Naive thymus-derived CD4-positive, alpha-beta T cell (primary cell): Measurements from ENCODE around the gene RBP3. TPM values are rescaled to one million over a fixed set of nuclear protein-coding genes. Genes with fewer than 3 reads are reported as not detected.

ENCODE experiments used
- ATAC-seq: fragments of 150-1000 bp; cut with Tn5 transposase; 2 replicates; pipeline ENCODE4 v1.10.0; 2021; ENCODE audit warnings: mild to moderate bottlenecking, moderate library complexity
- CTCF ChIA-PET: fragments of 350-600 bp; sonication (Branson Sonifier 250); formaldehyde crosslinking; loops from one replicate; lab custom pipeline; 2021; ENCODE audit warnings: antibody characterized with exemption; lab: Charles Lee
- POLR2A ChIA-PET: fragments of 350-600 bp; sonication (Branson Sonifier 250); formaldehyde crosslinking; loops from one replicate; lab custom pipeline; 2021; ENCODE audit warnings: antibody characterized with exemption, inconsistent platforms; lab: Charles Lee
- DNase-seq, 9 donors: peaks; one replicate each; pipeline versions ENCODE4 v3.0.0 to v3.0.0-alpha.2; 2020 to 2022; ENCODE audit warnings: mixed read lengths in 1 of 9
- H3K27ac ChIP-seq: one replicate; pipeline ENCODE4 v1.7.0; 2013; ENCODE audit warnings: mild to moderate bottlenecking, low read depth, low read length, moderate library complexity
- H3K27me3 ChIP-seq, 2 donors: one replicate each; pipeline ENCODE4 v1.7.0; 2013; ENCODE audit warnings: low read length in 2 of 2, mild to moderate bottlenecking in 2 of 2, moderate library complexity in 2 of 2; ENCODE audit not compliant: control insufficient read depth in 2 of 2, insufficient read depth in 2 of 2
- H3K36me3 ChIP-seq, 3 experiments: 1 replicate in 2 of 3; 2 replicates in 1 of 3; pipeline ENCODE4 v1.7.0; 2013; ENCODE audit warnings: low read length in 3 of 3, mild to moderate bottlenecking in 3 of 3, moderate library complexity in 1 of 3; ENCODE audit not compliant: insufficient read depth in 3 of 3, control insufficient read depth in 2 of 3
- H3K4me1 ChIP-seq, 2 donors: one replicate each; pipeline ENCODE4 v1.7.0; 2013; ENCODE audit warnings: low read length in 2 of 2, mild to moderate bottlenecking in 2 of 2, moderate library complexity in 1 of 2; ENCODE audit not compliant: control insufficient read depth in 2 of 2, insufficient read depth in 2 of 2
- H3K4me3 ChIP-seq: 2 replicates; pipeline ENCODE4 v1.7.0; 2013; ENCODE audit warnings: mild to moderate bottlenecking, low read length
- H3K9me3 ChIP-seq, 3 experiments: 1 replicate in 2 of 3; 2 replicates in 1 of 3; pipeline ENCODE4 v1.7.0; 2013; ENCODE audit warnings: low read length in 3 of 3; ENCODE audit not compliant: control insufficient read depth in 2 of 3
- H3K27ac Mint-ChIP-seq, 9 donors: one replicate each; pipeline ENCODE4 v1.8.0; 2020 to 2022; ENCODE audit warnings: mixed read lengths in 9 of 9, mild to moderate bottlenecking in 8 of 9, moderate library complexity in 5 of 9, inconsistent platforms in 2 of 9
- H3K27me3 Mint-ChIP-seq, 5 donors: one replicate each; pipeline ENCODE4 v1.8.0; 2021 to 2022; ENCODE audit warnings: mixed read lengths in 5 of 5, mild to moderate bottlenecking in 1 of 5
- H3K36me3 Mint-ChIP-seq, 5 donors: one replicate each; pipeline ENCODE4 v1.8.0; 2020 to 2022; ENCODE audit warnings: mixed read lengths in 5 of 5, mild to moderate bottlenecking in 3 of 5, inconsistent platforms in 1 of 5
- H3K4me1 Mint-ChIP-seq, 7 donors: one replicate each; pipeline ENCODE4 v1.8.0; 2020 to 2022; ENCODE audit warnings: mixed read lengths in 7 of 7, mild to moderate bottlenecking in 3 of 7, inconsistent platforms in 1 of 7
- H3K4me3 Mint-ChIP-seq, 10 donors: one replicate each; pipeline ENCODE4 v1.8.0; 2020 to 2022; ENCODE audit warnings: mild to moderate bottlenecking in 10 of 10, mixed read lengths in 10 of 10, moderate library complexity in 6 of 10, inconsistent platforms in 2 of 10
- H3K9me3 Mint-ChIP-seq, 11 donors: one replicate each; pipeline ENCODE4 v1.8.0; 2020 to 2022; ENCODE audit warnings: mixed read lengths in 11 of 11, mild to moderate bottlenecking in 4 of 11, inconsistent platforms in 1 of 11, moderate library complexity in 1 of 11
- intact Hi-C, 2 donors: fragments of 100-400 bp; cut with micrococcal nuclease; formaldehyde crosslinking; loops; one replicate each; pipeline ENCODE4 v1.15.1; 2023
- polyA plus RNA-seq, 2 donors: library from polyadenylated mRNA; unstranded; fragments of 300-500 nt; fragmentation: Illumina TruSeq; gene quantifications; one replicate each; pipeline ENCODE4 v1.2.3, GENCODE V29; 2021
- total RNA-seq, 6 experiments: library from RNA in 5 of 6; stranded (reverse) in 5 of 6; gene quantifications; 1 replicate in 5 of 6; 2 replicates in 1 of 6; pipeline ENCODE4 v1.2.3 and lab custom pipeline; 2021 to 2026

Gene RBP3
- total and polyA plus RNA-seq, 7 experiments from 2014 or later, result not detected

GRCh38 chr10:47367646-47368045, 19.5 kb downstream of the RBP3 start:
- intact Hi-C loops, result no loop called here
- Mint-ChIP-seq H3K9me3 (peaks cover 0 to 1% (median 0%) of the 10 kb centered on the region in 11 donors), H3K27me3 (no peaks in the 10 kb centered on the region), H3K4me3 (no peak overlapping the region), H3K4me1 (peaks cover 0 to 3% (median 0%) of the 10 kb centered on the region in 7 donors), H3K36me3 (no peaks in the 10 kb centered on the region), H3K27ac (peak overlapping the region in 1 of 9 donors; percentile 29)
- Histone ChIP-seq H3K36me3 (no peaks in the 10 kb centered on the region), H3K27me3 (no peaks in the 10 kb centered on the region), H3K4me1 (no peaks in the 10 kb centered on the region), H3K4me3 (no peak overlapping the region), H3K27ac (no peak overlapping the region), H3K9me3 (no peaks in the 10 kb centered on the region)
- ChIA-PET CTCF (no interaction called here), POLR2A (no interaction called here)
- no peak for ATAC-seq
- DNase-seq, result no peak

DNA sequence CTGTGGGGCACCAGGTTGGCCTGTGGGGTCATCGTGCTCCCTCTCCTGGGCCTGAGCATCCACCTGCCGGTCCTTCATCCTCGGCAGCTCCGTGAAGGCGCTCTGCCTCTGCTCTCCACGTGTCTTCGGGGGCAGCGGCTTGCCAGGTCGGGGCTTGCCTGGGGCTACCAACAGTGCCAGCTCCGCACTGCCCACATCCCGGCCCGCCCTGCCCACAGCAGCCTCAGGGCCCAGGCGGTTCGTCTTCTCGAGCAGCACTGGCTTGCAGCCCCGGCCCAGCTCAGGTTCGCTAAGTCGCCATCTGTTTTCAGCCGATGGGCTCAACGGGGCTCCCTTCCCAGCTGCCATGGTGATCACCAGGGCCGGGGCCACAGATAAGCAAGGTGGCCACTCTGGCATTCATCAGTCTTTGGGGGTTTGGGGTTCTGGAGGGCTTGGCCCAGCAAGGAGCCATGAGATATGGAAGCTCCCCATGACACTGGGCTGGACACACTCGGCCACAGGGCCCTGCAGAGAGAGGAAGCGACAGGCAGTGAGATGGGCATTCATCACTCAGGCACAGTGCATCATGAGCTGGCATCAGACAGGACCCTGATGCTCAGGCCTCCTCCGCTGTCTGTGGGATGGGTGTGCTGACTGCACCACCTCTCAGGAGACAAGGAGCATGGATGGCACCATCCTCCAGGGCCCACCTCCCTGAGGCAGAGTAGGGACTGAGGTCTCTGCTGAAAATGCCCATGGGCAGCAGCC, 20.4 kb downstream of the RBP3 start:
- Histone ChIP-seq H3K4me1 (no peaks in the 10 kb centered on the region), H3K36me3 (no peaks in the 10 kb centered on the region), H3K4me3 (no peak overlapping the region), H3K27me3 (no peaks in the 10 kb centered on the region), H3K27ac (no peak overlapping the region), H3K9me3 (no peaks in the 10 kb centered on the region)
- ChIA-PET CTCF (no interaction called here), POLR2A (no interaction called here)
- Mint-ChIP-seq H3K27ac (no peak overlapping the region), H3K36me3 (no peaks in the 10 kb centered on the region), H3K9me3 (peaks cover 0 to 1% (median 0%) of the 10 kb centered on the region in 11 donors), H3K4me1 (peaks cover 0 to 5% (median 0%) of the 10 kb centered on the region in 7 donors), H3K4me3 (no peak overlapping the region), H3K27me3 (peaks cover 0 to 4% (median 2%) of the 10 kb centered on the region in 5 donors)
- DNase-seq (no peak), ATAC-seq (no peak)
- intact Hi-C loops, result no loop called here

DNA sequence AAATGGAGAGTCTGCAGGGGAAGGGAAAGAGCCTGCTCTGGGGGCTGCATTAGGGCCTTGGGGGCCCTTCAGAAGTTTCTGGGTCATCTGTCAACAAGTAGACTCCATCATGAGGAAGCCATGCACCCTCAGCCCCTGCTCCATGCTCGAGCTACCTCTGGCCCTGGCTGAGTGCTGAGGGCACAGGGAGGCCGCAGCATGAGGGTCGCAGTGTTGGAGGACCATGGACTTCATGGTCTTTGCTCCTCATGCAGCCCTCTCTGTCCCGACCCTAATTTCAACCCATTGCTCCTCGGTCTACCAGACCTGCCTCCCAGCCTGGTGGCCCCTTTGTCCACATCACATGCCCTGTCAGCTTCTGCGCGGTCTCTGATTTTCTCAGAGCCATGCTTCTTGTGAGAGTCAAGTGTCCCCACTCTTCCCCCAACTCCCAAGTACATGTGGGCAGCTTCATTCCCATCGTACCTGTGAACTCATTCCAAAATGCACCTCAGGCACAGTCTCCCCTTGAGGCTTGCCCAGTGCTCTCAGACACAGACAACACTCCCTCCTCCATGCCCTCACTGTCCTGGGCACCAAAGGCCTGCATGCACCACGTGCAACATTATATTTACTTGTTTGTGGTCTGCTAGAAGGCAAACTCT, 21.2 kb downstream of the RBP3 start:
- Histone ChIP-seq H3K4me1 (no peaks in the 10 kb centered on the region), H3K27ac (no peak overlapping the region), H3K9me3 (no peaks in the 10 kb centered on the region), H3K36me3 (no peaks in the 10 kb centered on the region), H3K4me3 (no peak overlapping the region), H3K27me3 (no peaks in the 10 kb centered on the region)
- intact Hi-C loops, result no loop called here
- ChIA-PET POLR2A (no interaction called here), CTCF (no interaction called here)
- ATAC-seq (no peak), DNase-seq (no peak)
- Mint-ChIP-seq H3K27me3 (peaks cover 0 to 10% (median 5%) of the 10 kb centered on the region in 5 donors), H3K27ac (no peak overlapping the region), H3K4me1 (peaks cover 0 to 5% (median 0%) of the 10 kb centered on the region in 7 donors), H3K36me3 (no peaks in the 10 kb centered on the region), H3K4me3 (no peak overlapping the region), H3K9me3 (no peaks in the 10 kb centered on the region)

- H3K9me3 Mint-ChIP-seq, result no peaks in the 10 kb centered on the region
These were observed 22.0 kb downstream of the RBP3 start for GRCh38 chr10:47370015-47370767.

DNA sequence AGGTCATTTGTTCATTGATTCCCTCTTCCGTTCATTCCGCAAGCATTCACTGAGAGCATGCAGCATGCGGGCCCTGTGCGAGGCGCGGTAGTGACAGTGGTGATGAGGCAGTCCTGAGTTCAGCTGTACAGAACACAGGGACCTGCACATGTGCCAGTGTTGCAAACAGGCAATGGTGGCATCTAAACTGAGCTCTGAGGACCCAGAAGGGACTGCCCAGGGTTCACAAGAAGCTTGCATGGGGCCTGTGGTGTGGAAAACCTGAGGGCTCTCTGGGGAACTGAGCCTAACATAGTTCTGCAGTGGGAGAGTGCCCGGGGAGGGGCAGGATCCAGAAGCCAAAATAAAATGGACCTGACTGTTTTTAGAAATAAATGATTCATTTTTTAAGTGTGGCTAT, 22.7 kb downstream of the RBP3 start:
- H3K9me3 ChIP-seq, result no peaks in the 10 kb centered on the region
- no peak overlapping the region for H3K27ac Mint-ChIP-seq
- no peak overlapping the region for H3K4me3 Mint-ChIP-seq
- peaks cover 8 to 18% (median 14%) of the 10 kb centered on the region in 5 donors for H3K27me3 Mint-ChIP-seq
- intact Hi-C loops, result no loop called here
- no peak for DNase-seq
- no peak for ATAC-seq
- no peaks in the 10 kb centered on the region for H3K36me3 Mint-ChIP-seq
- POLR2A ChIA-PET, result no interaction called here
- no peaks in the 10 kb centered on the region for H3K4me1 ChIP-seq
- CTCF ChIA-PET, result no interaction called here
- no peak overlapping the region for H3K27ac ChIP-seq
- no peak overlapping the region for H3K4me3 ChIP-seq
- no peaks in the 10 kb centered on the region for H3K9me3 Mint-ChIP-seq
- H3K36me3 ChIP-seq, result no peaks in the 10 kb centered on the region
- no peaks in the 10 kb centered on the region for H3K27me3 ChIP-seq
- H3K4me1 Mint-ChIP-seq, result peaks cover 0 to 5% (median 0%) of the 10 kb centered on the region in 7 donors

More at GRCh38 chr10:47370015-47370767, 22.0 kb downstream of the RBP3 start:
- Histone ChIP-seq H3K36me3 (no peaks in the 10 kb centered on the region), H3K4me1 (no peaks in the 10 kb centered on the region), H3K9me3 (no peaks in the 10 kb centered on the region), H3K27me3 (no peaks in the 10 kb centered on the region), H3K27ac (no peak overlapping the region), H3K4me3 (no peak overlapping the region)
- DNase-seq (no peak), ATAC-seq (no peak)
- Mint-ChIP-seq H3K27ac (no peak overlapping the region), H3K4me1 (peaks cover 0 to 5% (median 0%) of the 10 kb centered on the region in 7 donors), H3K4me3 (no peak overlapping the region), H3K27me3 (peaks cover 2 to 11% (median 8%) of the 10 kb centered on the region in 5 donors), H3K36me3 (no peaks in the 10 kb centered on the region)
- CTCF ChIA-PET, result no interaction called here
- POLR2A ChIA-PET, result no interaction called here
- intact Hi-C loops, result no loop called here

DNA sequence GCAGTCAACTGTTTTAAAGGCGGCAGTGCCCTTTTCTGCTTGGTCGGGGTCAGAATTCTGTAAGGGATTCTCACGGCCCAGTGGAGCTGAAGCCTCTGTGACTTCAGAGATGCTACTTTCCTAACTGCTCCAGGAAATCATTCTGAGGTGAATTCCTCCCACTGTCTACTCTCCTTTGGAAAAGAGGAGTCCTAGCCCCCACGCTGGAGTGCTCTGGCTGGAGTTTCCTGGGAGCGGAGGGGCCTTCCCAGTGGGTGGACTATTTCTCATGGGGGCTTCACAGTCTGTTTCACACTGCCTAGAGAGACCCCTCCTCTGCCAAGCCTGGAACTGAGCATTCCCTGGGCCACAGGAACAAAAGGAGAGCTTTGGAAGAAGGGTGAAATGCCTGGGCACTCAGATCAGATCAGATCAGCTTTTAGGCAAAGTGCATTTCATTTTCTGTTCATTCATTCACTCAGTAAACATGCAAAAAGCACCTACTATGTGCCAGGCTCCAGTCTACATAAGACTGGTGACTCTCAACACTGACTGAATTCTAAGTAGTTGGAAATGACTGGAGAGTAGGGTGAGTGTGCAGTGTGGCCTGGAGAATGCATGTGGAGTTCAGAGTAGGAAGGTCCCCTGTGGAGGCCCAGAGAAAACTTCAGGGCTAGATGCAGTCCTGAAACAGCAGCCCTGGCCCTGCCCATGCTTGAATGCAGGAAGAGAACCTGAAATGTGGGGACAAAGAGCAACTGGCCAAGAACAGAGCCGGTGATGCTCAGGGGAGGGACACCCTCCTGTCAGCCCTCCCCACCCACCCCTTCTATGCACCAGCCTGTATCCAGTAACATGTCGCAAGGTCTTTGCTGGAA, 23.7 kb downstream of the RBP3 start:
- no peaks in the 10 kb centered on the region for H3K9me3 ChIP-seq
- H3K4me1 Mint-ChIP-seq, result peaks cover 0 to 5% (median 0%) of the 10 kb centered on the region in 7 donors
- intact Hi-C loops, result no loop called here
- no peaks in the 10 kb centered on the region for H3K36me3 Mint-ChIP-seq
- no peaks in the 10 kb centered on the region for H3K27me3 ChIP-seq
- no peaks in the 10 kb centered on the region for H3K36me3 ChIP-seq
- H3K27me3 Mint-ChIP-seq, result peaks cover 16 to 28% (median 23%) of the 10 kb centered on the region in 5 donors
- ChIA-PET CTCF (no interaction called here), POLR2A (no interaction called here)
- no peaks in the 10 kb centered on the region for H3K4me1 ChIP-seq
- H3K9me3 Mint-ChIP-seq, result no peaks in the 10 kb centered on the region
- DNase-seq (peak in 1 of 9 donors; percentile 1), ATAC-seq (no peak)
- no peak overlapping the region for H3K27ac Mint-ChIP-seq
- no peak overlapping the region for H3K4me3 Mint-ChIP-seq
- no peak overlapping the region for H3K4me3 ChIP-seq
- no peak overlapping the region for H3K27ac ChIP-seq
